ENCODE results near the gene KCNK7. TPM values are rescaled to one million over a fixed set of nuclear protein-coding genes. Genes with fewer than 3 reads are reported as not detected.

Gene KCNK7
- polyA plus RNA-seq, 3 donors: 0.21 TPM; not detected in 2

Other genes starting within 250 kb of the KCNK7 start
- under 1 TPM; 0.62 to 0.69 (median 0.64) TPM for gene TIGD3, start 241.0 kb downstream of the KCNK7 start, polyA plus RNA-seq (ENCODE audit: insufficient read length in 3 of 3)
- 1 to 10 TPM; 5.0 to 6.0 (median 5.2) TPM for gene SLC25A45, start 213.2 kb downstream of the KCNK7 start, polyA plus RNA-seq (ENCODE audit: insufficient read length in 3 of 3)
- 10 to 100 TPM; 15.5 to 17.8 (median 15.6) TPM for gene FRMD8, start 209.2 kb downstream of the KCNK7 start, polyA plus RNA-seq (ENCODE audit: insufficient read length in 3 of 3)
- 100 to 1,000 TPM in 2 of 3 donors, 10 to 100 TPM in 1; 98.2 to 228 (median 107) TPM for gene NEAT1, start 173.0 kb downstream of the KCNK7 start, polyA plus RNA-seq (ENCODE audit: insufficient read length in 3 of 3)
- gene MALAT1, start 96.8 kb downstream of the KCNK7 start, polyA plus RNA-seq (ENCODE audit: insufficient read length in 3 of 3): 1,000 to 10,000 TPM in 1 of 3 donors, 100 to 1,000 TPM in 2; 444 to 1,042 (median 635) TPM
- gene SCYL1, start 70.7 kb downstream of the KCNK7 start, polyA plus RNA-seq (ENCODE audit: insufficient read length in 3 of 3): 10 to 100 TPM; 60.9 to 68.7 (median 65.3) TPM
- 100 to 1,000 TPM in 1 of 3 donors, 10 to 100 TPM in 2; 88.3 to 101 (median 89.4) TPM for gene LTBP3, start 37.4 kb downstream of the KCNK7 start, polyA plus RNA-seq (ENCODE audit: insufficient read length in 3 of 3)
- gene ZNRD2, start 25.3 kb downstream of the KCNK7 start, polyA plus RNA-seq (ENCODE audit: insufficient read length in 3 of 3): 10 to 100 TPM; 42.9 to 49.8 (median 43.2) TPM
- gene FAM89B, start 23.3 kb downstream of the KCNK7 start, polyA plus RNA-seq (ENCODE audit: insufficient read length in 3 of 3): 10 to 100 TPM; 15.8 to 22.8 (median 21.7) TPM
- gene EHBP1L1, start 19.7 kb downstream of the KCNK7 start, polyA plus RNA-seq (ENCODE audit: insufficient read length in 3 of 3): 10 to 100 TPM in 2 of 3 donors, 1 to 10 TPM in 1; 9.4 to 12.3 (median 11.0) TPM
- 10 to 100 TPM; 29.4 to 37.2 (median 31.0) TPM for gene MAP3K11, start 18.4 kb upstream of the KCNK7 start, polyA plus RNA-seq (ENCODE audit: insufficient read length in 3 of 3)
- 10 to 100 TPM; 22.2 to 25.1 (median 23.1) TPM for gene PCNX3, start 20.0 kb upstream of the KCNK7 start, polyA plus RNA-seq (ENCODE audit: insufficient read length in 3 of 3)
- gene SIPA1, start 42.3 kb upstream of the KCNK7 start, polyA plus RNA-seq (ENCODE audit: insufficient read length in 3 of 3): 10 to 100 TPM; 22.5 to 30.5 (median 24.7) TPM
- gene RELA, start 67.1 kb upstream of the KCNK7 start, polyA plus RNA-seq (ENCODE audit: insufficient read length in 3 of 3): 10 to 100 TPM; 42.6 to 47.1 (median 44.2) TPM
- 10 to 100 TPM; 64.9 to 72.9 (median 69.0) TPM for gene KAT5, start 116.5 kb upstream of the KCNK7 start, polyA plus RNA-seq (ENCODE audit: insufficient read length in 3 of 3)
- gene RNASEH2C, start 125.0 kb upstream of the KCNK7 start, polyA plus RNA-seq (ENCODE audit: insufficient read length in 3 of 3): 10 to 100 TPM; 28.3 to 39.1 (median 35.1) TPM
- 1 to 10 TPM; 5.3 to 6.3 (median 5.5) TPM for gene AP5B1, start 185.2 kb upstream of the KCNK7 start, polyA plus RNA-seq (ENCODE audit: insufficient read length in 3 of 3)
- gene OVOL1, start 191.3 kb upstream of the KCNK7 start, polyA plus RNA-seq (ENCODE audit: insufficient read length in 3 of 3): 10 to 100 TPM in 2 of 3 donors, 1 to 10 TPM in 1; 9.3 to 12.8 (median 12.6) TPM
- gene SNX32, start 238.2 kb upstream of the KCNK7 start, polyA plus RNA-seq (ENCODE audit: insufficient read length in 3 of 3): 1 to 10 TPM; 1.3 to 2.7 (median 1.6) TPM